Panc1 (cell line): ENCODE data around the gene SEMA4B. TPM values are rescaled to one million over a fixed set of nuclear protein-coding genes. Genes with fewer than 3 reads are reported as not detected.

Source experiments
- ATAC-seq: fragments of 200-7000 bp; cut with Tn5 transposase; 2 replicates; pipeline ENCODE4 v1.9.1; 2020; ENCODE audit warnings: mild to moderate bottlenecking, moderate library complexity
- BruUV-seq: library from RNA; stranded (reverse); fragments of 400-500 nt; replicated peaks from 2 replicates; lab custom pipeline; 2021; lab: Mats Ljungman, UMichigan
- CTCF ChIA-PET: fragments of 300-600 bp; sonication (Branson Sonifier 250); formaldehyde crosslinking; loops from one replicate; lab custom pipeline; 2022; ENCODE audit warnings: antibody characterized with exemption; lab: Charles Lee
- POLR2A ChIA-PET: fragments of 300-600 bp; sonication (Branson Sonifier 250); formaldehyde crosslinking; loops from one replicate; lab custom pipeline; 2022; ENCODE audit warnings: antibody characterized with exemption; lab: Charles Lee
- DNase-seq: peaks from one replicate; pipeline ENCODE4 v3.0.0-alpha.2; 2010; ENCODE audit warnings: low read depth, low spot score
- H3K27ac ChIP-seq: 2 replicates; pipeline ENCODE4 v1.5.1; 2011; ENCODE audit warnings: mild to moderate bottlenecking, low read length, inconsistent platforms
- H3K27me3 ChIP-seq: fragments of 200-500 bp; sonication (Bioruptor generic); 2 replicates; pipeline ENCODE4 v1.6.0; 2014; ENCODE audit warnings: low read length, inconsistent platforms; ENCODE audit not compliant: control insufficient read depth, insufficient read depth
- H3K36me3 ChIP-seq: fragments of 200-500 bp; sonication (Bioruptor generic); 2 replicates; pipeline ENCODE4 v1.5.1; 2014; ENCODE audit warnings: inconsistent platforms, mild to moderate bottlenecking, low read length, moderate library complexity; ENCODE audit not compliant: control insufficient read depth, insufficient read depth
- H3K4me1 ChIP-seq: 2 replicates; pipeline ENCODE4 v1.5.1; 2011; ENCODE audit warnings: inconsistent platforms, mild to moderate bottlenecking, low read length, moderate library complexity; ENCODE audit not compliant: control insufficient read depth, insufficient read depth
- H3K4me3 ChIP-seq, 2 experiments: 2 replicates each; pipeline ENCODE4 v1.5.1; 2011 to 2012; ENCODE audit warnings: low read depth in 2 of 2, low read length in 2 of 2, mild to moderate bottlenecking in 2 of 2, inconsistent platforms in 1 of 2, moderate library complexity in 1 of 2
- H3K9me3 ChIP-seq: fragments of 200-500 bp; sonication (Bioruptor generic); 2 replicates; pipeline ENCODE4 v1.5.1; 2014; ENCODE audit warnings: low read depth, mild to moderate bottlenecking, inconsistent platforms, low read length, moderate library complexity; ENCODE audit not compliant: control insufficient read depth, insufficient read depth
- CTCF ChIP-seq: fragments of 450-650 bp; IDR thresholded peaks from 2 replicates; pipeline ENCODE4 v1.5.1; 2017; ENCODE audit warnings: mild to moderate bottlenecking
- POLR2AphosphoS5 ChIP-seq: IDR thresholded peaks from 2 replicates; pipeline ENCODE4 v1.6.1; 2012; ENCODE audit warnings: mild to moderate bottlenecking, low read depth, low read length, moderate library complexity
- REST ChIP-seq, 2 experiments: IDR thresholded peaks; 2 replicates each; pipeline ENCODE4 v1.6.1; 2011 to 2012; ENCODE audit warnings: low read depth in 2 of 2, control low read depth in 1 of 2, low read length in 1 of 2, mild to moderate bottlenecking in 1 of 2, moderate library complexity in 1 of 2; ENCODE audit not compliant: insufficient read depth in 1 of 2
- SIN3A ChIP-seq: IDR thresholded peaks from 2 replicates; pipeline ENCODE4 v1.6.1; 2012; ENCODE audit warnings: low read depth, mild to moderate bottlenecking, low read length, moderate library complexity, borderline replicate concordance; ENCODE audit not compliant: insufficient read depth
- TCF7L2 ChIP-seq: IDR thresholded peaks from 2 replicates; pipeline ENCODE4 v1.6.1; 2011; ENCODE audit warnings: mild to moderate bottlenecking, low read depth, low read length, inconsistent platforms
- in situ Hi-C: cut with HindIII; loops from 2 replicates; pipeline ENCODE4 v1.10.0; 2016; ENCODE audit warnings: low sequenced_read_pairs, low pct_unique_long_range_greater_than_20kb
- intact Hi-C: fragments of 100-400 bp; cut with micrococcal nuclease; formaldehyde crosslinking; loops from one replicate; pipeline ENCODE4 v1.10.0; 2022; ENCODE audit not compliant: unreplicated experiment
- total RNA-seq: library from RNA; stranded (reverse); gene quantifications from one replicate; pipeline ENCODE4 v1.2.1, GENCODE V29; 2021; ENCODE audit not compliant: unreplicated experiment

The SEMA4B gene
- total RNA-seq, 1 experiment from 2014 or later: 600 TPM

- Histone ChIP-seq H3K27ac (peak overlapping the region; percentile 91), H3K27me3 (no peaks in the 10 kb centered on the region), H3K36me3 (peaks cover 5% of the 10 kb centered on the region), H3K4me3 (peak overlapping the region; percentile 78 to 81), H3K9me3 (no peaks in the 10 kb centered on the region), H3K4me1 (peaks cover 26% of the 10 kb centered on the region)
- peak; percentile 17 for DNase-seq
- BruUV-seq: no TSS peak
- in situ Hi-C loops: no loop called here
- CTCF ChIA-PET: no interaction called here
- no peak for ATAC-seq
- POLR2A ChIA-PET: no interaction called here
- TF ChIP-seq CTCF (no peak), POLR2AphosphoS5 (no peak)
- intact Hi-C loops: no loop called here
These were observed 63.5 kb downstream of the SEMA4B start for GRCh38 chr15:90264671-90265070.

GRCh38 chr15:90265271-90266060 is 64.3 kb downstream of the SEMA4B start, which contains the start of gene NGRN:
Gene NGRN (plus strand): TSS chr15:90265672. CDS start chr15:90265713, 41 bp downstream.
- Histone ChIP-seq H3K4me1 (peaks cover 26% of the 10 kb centered on the region), H3K27ac (peak within 1 kb of the TSS; percentile 91), H3K27me3 (no peaks in the 10 kb centered on the region), H3K36me3 (peaks cover 10% of the 10 kb centered on the region), H3K9me3 (no peaks in the 10 kb centered on the region), H3K4me3 (peak within 1 kb of the TSS; percentile 78 to 81)
- CTCF ChIA-PET: no interaction called here
- TF ChIP-seq REST (IDR thresholded peaks at IDR 0.05; ENCODE audit: insufficient read depth in 1 of 2, low read depth in 2 of 2, low read length in 1 of 2): peak in 1 of 2 experiments; percentile 17; a peak in 1 of 4 replicates
- peak; percentile 99 for TF ChIP-seq POLR2AphosphoS5
- no peak for TF ChIP-seq CTCF
- TF ChIP-seq TCF7L2: peak; percentile 53
- TF ChIP-seq SIN3A: peak; percentile 94; the same call in 1 of the 2 replicates
- intact Hi-C loops: no loop called here
- peak; percentile 97 for ATAC-seq
- BruUV-seq: no TSS peak
- peak; percentile 75 for DNase-seq
- in situ Hi-C loops: no loop called here
- POLR2A ChIA-PET: interaction anchor here (0.6 to 1.2 kb wide), 4 partner anchors 27 to 1022 kb away, joined by 4 to 10 read pairs (median 5); partner anchors contain the start of genes CIB1 and FANCI
